WTC11 (cell line): ENCODE results near the gene FHOD3.

Experiments used
- HMGXB4 ChIP-seq: sonication (generic); formaldehyde crosslinking; IDR thresholded peaks from 2 replicates; pipeline ENCODE4 v1.8.1; 2023; ENCODE audit warnings: mild to moderate bottlenecking, moderate library complexity, missing genetic modification reagents
- TF ChIP-seq, protein P1 (sequence below): fragments of 200-600 bp; IDR thresholded peaks from 2 replicates; pipeline ENCODE4 v1.8.0; 2022; ENCODE audit warnings: antibody characterized with exemption

DNA sequence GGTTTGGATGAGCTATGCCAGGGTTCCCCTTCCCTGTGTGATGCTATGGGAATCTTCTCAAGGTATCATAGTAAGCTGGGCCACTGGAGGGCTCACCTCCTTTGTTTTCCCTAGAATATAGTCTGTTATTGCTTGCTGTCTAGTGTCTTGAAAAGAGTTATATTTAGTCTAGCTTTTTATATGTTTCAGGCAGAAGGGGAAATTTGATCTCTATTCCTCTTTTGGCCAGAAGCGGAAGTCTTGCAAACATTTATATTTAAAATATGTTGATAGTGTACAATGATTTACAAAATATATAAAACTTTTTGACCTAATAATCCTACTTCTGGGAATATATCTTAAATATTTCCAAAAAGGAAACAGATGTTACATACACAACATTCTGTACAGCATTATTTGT lies 260.7 kb downstream of the FHOD3 start:
- no peak for TF ChIP-seq HMGXB4
- TF ChIP-seq, protein P1, sequence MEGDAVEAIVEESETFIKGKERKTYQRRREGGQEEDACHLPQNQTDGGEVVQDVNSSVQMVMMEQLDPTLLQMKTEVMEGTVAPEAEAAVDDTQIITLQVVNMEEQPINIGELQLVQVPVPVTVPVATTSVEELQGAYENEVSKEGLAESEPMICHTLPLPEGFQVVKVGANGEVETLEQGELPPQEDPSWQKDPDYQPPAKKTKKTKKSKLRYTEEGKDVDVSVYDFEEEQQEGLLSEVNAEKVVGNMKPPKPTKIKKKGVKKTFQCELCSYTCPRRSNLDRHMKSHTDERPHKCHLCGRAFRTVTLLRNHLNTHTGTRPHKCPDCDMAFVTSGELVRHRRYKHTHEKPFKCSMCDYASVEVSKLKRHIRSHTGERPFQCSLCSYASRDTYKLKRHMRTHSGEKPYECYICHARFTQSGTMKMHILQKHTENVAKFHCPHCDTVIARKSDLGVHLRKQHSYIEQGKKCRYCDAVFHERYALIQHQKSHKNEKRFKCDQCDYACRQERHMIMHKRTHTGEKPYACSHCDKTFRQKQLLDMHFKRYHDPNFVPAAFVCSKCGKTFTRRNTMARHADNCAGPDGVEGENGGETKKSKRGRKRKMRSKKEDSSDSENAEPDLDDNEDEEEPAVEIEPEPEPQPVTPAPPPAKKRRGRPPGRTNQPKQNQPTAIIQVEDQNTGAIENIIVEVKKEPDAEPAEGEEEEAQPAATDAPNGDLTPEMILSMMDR, result no peak
